NCI-H1092 treated with DMSO at 0.1 percent for 48 hours (cell line): ENCODE data around the gene ALG10B.

Source experiments
- DNase-seq: peaks from one replicate; lab custom pipeline; 2025; lab: John Stamatoyannopoulos, UW

ALG10B gene

DNA sequence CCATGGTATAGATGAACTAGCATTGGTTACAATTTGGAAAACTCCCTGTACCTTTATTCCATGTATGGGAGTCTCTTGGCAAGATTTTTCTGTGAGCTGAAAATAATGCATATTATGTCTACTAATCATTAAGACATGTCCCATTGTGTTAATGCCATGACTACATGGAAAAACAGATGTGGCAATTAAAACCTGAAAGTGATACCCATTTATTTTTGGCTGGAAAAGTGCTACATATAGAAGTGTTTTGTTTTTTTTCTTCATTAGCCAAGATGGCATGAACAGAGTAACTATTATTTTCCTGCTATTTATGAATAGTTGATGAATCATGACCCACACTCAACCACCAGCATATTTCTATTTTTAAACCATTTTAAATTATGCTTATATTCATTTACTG lies 58.2 kb downstream of the ALG10B start:
- no peak for DNase-seq
